Measurements from ENCODE around the gene OR2AG1. TPM values are rescaled to one million over a fixed set of nuclear protein-coding genes. Genes with fewer than 3 reads are reported as not detected.

Gene OR2AG1
- total and polyA plus RNA-seq, 9 donors: 0.04 to 0.05 (median 0.05) TPM; not detected in 5

- DNase-seq: no peak
- Histone ChIP-seq H3K9me3 (replicated peaks; ENCODE audit: control insufficient read depth, low read depth, low read length) (no peaks in the 10 kb centered on the region), H3K27me3 (ENCODE audit: control insufficient read depth, insufficient read depth, low read length) (no peaks in the 10 kb centered on the region), H3K4me3 (ENCODE audit: low read length) (peak overlapping the region; percentile 25), H3K27ac (ENCODE audit: low read length) (peak overlapping the region; percentile 86), H3K36me3 (ENCODE audit: control insufficient read depth, insufficient read depth, low read length) (no peaks in the 10 kb centered on the region), H3K4me1 (ENCODE audit: control insufficient read depth, insufficient read depth, low read length) (no peaks in the 10 kb centered on the region)
- WGBS (ENCODE audit: insufficient coverage): no CpG with 5 or more reads among the region's 2 CpGs
Observed at GRCh38 chr11:6745465-6746015, 37.3 kb upstream of the OR2AG1 start.

GRCh38 chr11:6746086-6746618, 36.7 kb upstream of the OR2AG1 start:
- peak; percentile 52 for DNase-seq
- peak overlapping the region; percentile 86 for H3K27ac ChIP-seq (ENCODE audit: low read length)
- no peaks in the 10 kb centered on the region for H3K36me3 ChIP-seq (ENCODE audit: control insufficient read depth, insufficient read depth, low read length)
- H3K27me3 ChIP-seq (ENCODE audit: control insufficient read depth, insufficient read depth, low read length): no peaks in the 10 kb centered on the region
- WGBS (ENCODE audit: insufficient coverage): 6% methylated on average over 3 of the region's 5 CpGs
- no peaks in the 10 kb centered on the region for H3K9me3 ChIP-seq (replicated peaks; ENCODE audit: control insufficient read depth, low read depth, low read length)
- H3K4me1 ChIP-seq (ENCODE audit: control insufficient read depth, insufficient read depth, low read length): no peaks in the 10 kb centered on the region
- peak overlapping the region; percentile 25 for H3K4me3 ChIP-seq (ENCODE audit: low read length)

GRCh38 chr11:6746626-6747025, 36.2 kb upstream of the OR2AG1 start:
- H3K4me1 ChIP-seq (ENCODE audit: control insufficient read depth, insufficient read depth, low read length): no peaks in the 10 kb centered on the region
- no CpG with 5 or more reads among the region's 1 CpG for WGBS (ENCODE audit: insufficient coverage)

GRCh38 chr11:6747097-6747668, 35.6 kb upstream of the OR2AG1 start:
- Histone ChIP-seq H3K27ac (ENCODE audit: low read length) (no peak overlapping the region), H3K9me3 (replicated peaks; ENCODE audit: control insufficient read depth, low read depth, low read length) (no peaks in the 10 kb centered on the region), H3K4me3 (ENCODE audit: low read length) (no peak overlapping the region), H3K4me1 (ENCODE audit: control insufficient read depth, insufficient read depth, low read length) (no peaks in the 10 kb centered on the region), H3K27me3 (ENCODE audit: control insufficient read depth, insufficient read depth, low read length) (no peaks in the 10 kb centered on the region), H3K36me3 (ENCODE audit: control insufficient read depth, insufficient read depth, low read length) (no peaks in the 10 kb centered on the region)
- DNase-seq: no peak
- no CpG with 5 or more reads among the region's 3 CpGs for WGBS (ENCODE audit: insufficient coverage)

More at GRCh38 chr11:6746626-6747025, 36.2 kb upstream of the OR2AG1 start:
- DNase-seq: no peak
- H3K27me3 ChIP-seq (ENCODE audit: control insufficient read depth, insufficient read depth, low read length): no peaks in the 10 kb centered on the region
- peak overlapping the region; percentile 25 for H3K4me3 ChIP-seq (ENCODE audit: low read length)
- no peaks in the 10 kb centered on the region for H3K36me3 ChIP-seq (ENCODE audit: control insufficient read depth, insufficient read depth, low read length)
- no peaks in the 10 kb centered on the region for H3K9me3 ChIP-seq (replicated peaks; ENCODE audit: control insufficient read depth, low read depth, low read length)
- H3K27ac ChIP-seq (ENCODE audit: low read length): peak overlapping the region; percentile 86

- no peak overlapping the region for H3K4me3 ChIP-seq (ENCODE audit: low read length)
- H3K36me3 ChIP-seq (ENCODE audit: control insufficient read depth, insufficient read depth, low read length): no peaks in the 10 kb centered on the region
- H3K4me1 ChIP-seq (ENCODE audit: control insufficient read depth, insufficient read depth, low read length): no peaks in the 10 kb centered on the region
- WGBS (ENCODE audit: insufficient coverage): no CpG with 5 or more reads among the region's 5 CpGs
- no peaks in the 10 kb centered on the region for H3K9me3 ChIP-seq (replicated peaks; ENCODE audit: control insufficient read depth, low read depth, low read length)
- no peaks in the 10 kb centered on the region for H3K27me3 ChIP-seq (ENCODE audit: control insufficient read depth, insufficient read depth, low read length)
- peak; percentile 46 for DNase-seq
- H3K27ac ChIP-seq (ENCODE audit: low read length): no peak overlapping the region
Observed at GRCh38 chr11:6755303-6755952, 27.4 kb upstream of the OR2AG1 start.

GRCh38 chr11:6755953-6756347, 26.9 kb upstream of the OR2AG1 start:
- Histone ChIP-seq H3K27ac (ENCODE audit: low read length) (no peak overlapping the region), H3K27me3 (ENCODE audit: control insufficient read depth, insufficient read depth, low read length) (no peaks in the 10 kb centered on the region), H3K4me3 (ENCODE audit: low read length) (no peak overlapping the region), H3K36me3 (ENCODE audit: control insufficient read depth, insufficient read depth, low read length) (no peaks in the 10 kb centered on the region), H3K9me3 (replicated peaks; ENCODE audit: control insufficient read depth, low read depth, low read length) (no peaks in the 10 kb centered on the region), H3K4me1 (ENCODE audit: control insufficient read depth, insufficient read depth, low read length) (no peaks in the 10 kb centered on the region)
- DNase-seq: no peak
- no CpG with 5 or more reads among the region's 1 CpG for WGBS (ENCODE audit: insufficient coverage)

- DNase-seq: peak; percentile 78
- 100% methylated on average over 1 of the region's 2 CpGs for WGBS (ENCODE audit: insufficient coverage)
- no peak overlapping the region for H3K27ac ChIP-seq (ENCODE audit: low read length)
- no peak overlapping the region for H3K4me3 ChIP-seq (ENCODE audit: low read length)
- no peaks in the 10 kb centered on the region for H3K4me1 ChIP-seq (ENCODE audit: control insufficient read depth, insufficient read depth, low read length)
- H3K27me3 ChIP-seq (ENCODE audit: control insufficient read depth, insufficient read depth, low read length): no peaks in the 10 kb centered on the region
- no peaks in the 10 kb centered on the region for H3K36me3 ChIP-seq (ENCODE audit: control insufficient read depth, insufficient read depth, low read length)
- no peaks in the 10 kb centered on the region for H3K9me3 ChIP-seq (replicated peaks; ENCODE audit: control insufficient read depth, low read depth, low read length)
Observed at GRCh38 chr11:6757373-6757967, 25.4 kb upstream of the OR2AG1 start.

GRCh38 chr11:6771926-6772893, 10.6 kb upstream of the OR2AG1 start, which contains the start of gene OR2AG2:
Gene OR2AG2, minus strand, starts transcription at chr11:6771976. Its CDS starts 3,019 bp downstream, at chr11:6768957.
- Histone ChIP-seq H3K27me3 (ENCODE audit: control insufficient read depth, insufficient read depth, low read length) (no peaks in the 10 kb centered on the region), H3K27ac (ENCODE audit: low read length) (no peak within 1 kb of the TSS), H3K36me3 (ENCODE audit: control insufficient read depth, insufficient read depth, low read length) (no peaks in the 10 kb centered on the region), H3K4me3 (ENCODE audit: low read length) (no peak within 1 kb of the TSS), H3K9me3 (replicated peaks; ENCODE audit: control insufficient read depth, low read depth, low read length) (no peaks in the 10 kb centered on the region), H3K4me1 (ENCODE audit: control insufficient read depth, insufficient read depth, low read length) (no peaks in the 10 kb centered on the region)
- no CpG with 5 or more reads among the region's 4 CpGs for WGBS (ENCODE audit: insufficient coverage)
- DNase-seq: peak; percentile 60

GRCh38 chr11:6778518-6778917, 4.3 kb upstream of the OR2AG1 start:
- no peaks in the 10 kb centered on the region for H3K4me1 ChIP-seq (ENCODE audit: control insufficient read depth, insufficient read depth, low read length)
- H3K4me3 ChIP-seq (ENCODE audit: low read length): no peak overlapping the region
- no peaks in the 10 kb centered on the region for H3K27me3 ChIP-seq (ENCODE audit: control insufficient read depth, insufficient read depth, low read length)
- no peak overlapping the region for H3K27ac ChIP-seq (ENCODE audit: low read length)
- no peak for DNase-seq
- no peaks in the 10 kb centered on the region for H3K36me3 ChIP-seq (ENCODE audit: control insufficient read depth, insufficient read depth, low read length)
- H3K9me3 ChIP-seq (replicated peaks; ENCODE audit: control insufficient read depth, low read depth, low read length): no peaks in the 10 kb centered on the region
